SH-SY5Y (cell line): Measurements from ENCODE around the gene DLEC1.

ENCODE experiments used
- GATA2 ChIP-seq: IDR thresholded peaks from 2 replicates; pipeline ENCODE4 v1.6.1; 2011; ENCODE audit warnings: mild to moderate bottlenecking, low read depth, low read length
- GATA3 ChIP-seq: IDR thresholded peaks from 2 replicates; pipeline ENCODE4 v1.6.1; 2011; ENCODE audit warnings: low read depth, mild to moderate bottlenecking, low read length, moderate library complexity

GRCh38 chr3:37997791-37998370 is 41.1 kb upstream of the DLEC1 start:
- TF ChIP-seq GATA2 (no peak), GATA3 (no peak)
